HG02970 (cell line): ENCODE measurements around the gene KCNC1.

ENCODE experiments used
- ATAC-seq: cut with Tn5 transposase; IDR thresholded peaks from one replicate; pipeline ENCODE4 v1.9.1; 2021; ENCODE audit warnings: mild to moderate bottlenecking, moderate library complexity, moderate number of reproducible peaks; ENCODE audit not compliant: unreplicated experiment, low FRiP score

Gene KCNC1

DNA sequence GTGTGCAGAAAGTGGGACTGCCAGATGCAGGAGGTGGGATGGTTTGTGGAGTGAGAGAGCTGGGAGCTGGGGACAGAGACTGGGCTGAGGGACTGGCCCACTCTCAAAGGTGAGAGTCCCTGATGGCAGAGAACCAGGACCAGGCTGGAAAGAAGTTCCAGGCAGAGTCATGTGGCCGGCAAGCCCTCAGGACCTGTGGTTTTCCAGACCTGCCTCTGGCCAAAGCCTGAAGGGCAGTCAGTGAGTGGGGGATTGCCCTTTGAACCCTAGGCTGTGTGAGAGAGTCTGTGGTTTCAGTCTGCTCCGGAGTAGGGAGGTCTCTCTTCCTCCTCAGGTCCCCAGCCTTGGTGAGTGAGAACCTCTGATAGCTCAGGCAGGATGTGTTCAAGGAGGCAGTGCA lies 17.0 kb downstream of the KCNC1 start:
- ATAC-seq, result no peak

DNA sequence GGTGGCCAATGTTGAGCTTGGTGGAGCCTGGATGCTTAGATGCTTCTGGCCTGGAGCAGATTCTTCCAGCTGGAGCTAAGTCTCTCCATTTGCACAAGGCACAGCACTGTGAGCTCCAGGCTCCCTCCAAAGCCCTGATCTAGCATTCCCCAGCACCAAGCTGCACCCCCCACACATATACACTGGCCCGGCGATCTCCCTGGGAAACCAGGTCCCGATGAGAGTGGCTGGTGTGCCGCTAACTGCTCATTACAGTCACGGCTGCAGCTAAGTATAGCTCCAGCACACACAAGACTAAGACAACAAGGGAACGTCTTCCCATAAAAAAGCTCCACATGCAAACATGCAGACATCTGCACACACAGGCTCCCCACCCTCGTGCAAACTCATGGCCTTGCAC lies 17.6 kb downstream of the KCNC1 start:
- ATAC-seq, result no peak

DNA sequence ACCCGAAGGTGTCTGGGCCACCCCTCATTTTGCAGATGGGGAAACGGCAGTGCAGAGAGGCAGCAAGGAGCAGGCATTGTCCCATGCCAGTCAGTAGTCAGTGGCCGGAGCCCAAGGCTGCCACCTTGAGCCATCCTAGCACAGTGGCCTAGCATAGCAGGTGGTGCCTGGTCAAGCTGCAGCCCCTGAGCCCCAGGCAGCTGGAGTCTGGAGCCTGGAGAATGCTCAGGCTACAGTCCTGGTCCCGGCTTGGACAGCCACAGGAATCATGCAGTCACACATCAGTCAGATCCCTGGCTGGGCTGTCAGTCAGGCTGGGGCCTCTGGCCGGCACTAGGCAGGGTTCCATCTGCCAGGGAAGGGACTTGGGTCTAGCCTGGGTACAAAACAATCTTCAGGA lies 18.6 kb downstream of the KCNC1 start:
- ATAC-seq, result no peak

DNA sequence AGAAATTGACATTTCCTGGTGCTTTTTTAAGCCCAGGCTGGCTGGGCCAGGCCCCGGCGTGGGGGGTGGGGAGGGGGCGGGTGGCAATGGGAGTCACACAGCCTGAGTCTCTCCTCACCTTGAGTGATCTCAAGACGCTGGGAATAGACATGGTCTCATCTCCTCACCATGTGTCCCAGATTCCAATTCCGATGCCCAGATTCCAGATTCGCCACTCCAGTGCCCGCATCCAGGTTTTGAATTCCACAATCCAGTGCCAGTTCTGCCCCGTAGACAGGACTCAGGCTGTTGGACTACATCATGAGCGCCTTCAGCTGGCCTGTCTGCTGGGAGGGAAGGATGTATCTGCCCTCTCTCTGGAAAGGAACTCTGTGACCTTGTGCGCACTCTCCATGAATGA lies 19.1 kb downstream of the KCNC1 start:
- ATAC-seq, result no peak

DNA sequence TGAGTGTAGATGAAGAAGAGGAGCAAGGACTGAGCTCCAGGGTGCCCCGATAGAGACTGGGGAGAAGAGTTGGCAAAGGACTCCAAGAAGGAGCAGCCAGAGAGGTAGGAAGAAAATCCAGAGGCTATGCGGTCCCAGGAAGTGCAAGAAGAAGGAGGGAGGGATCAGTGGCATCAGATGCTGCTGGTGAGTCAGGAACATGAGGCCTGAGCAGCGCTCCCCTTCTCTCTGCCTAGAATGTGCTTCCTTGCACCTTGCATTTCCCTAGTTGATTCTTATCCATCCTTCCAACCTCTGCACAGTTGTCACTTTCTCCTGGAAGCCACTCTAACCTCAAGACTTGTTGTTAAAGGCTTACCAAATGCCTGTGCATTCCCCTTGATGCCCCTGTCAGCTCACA lies 21.3 kb downstream of the KCNC1 start:
- ATAC-seq, result no peak

DNA sequence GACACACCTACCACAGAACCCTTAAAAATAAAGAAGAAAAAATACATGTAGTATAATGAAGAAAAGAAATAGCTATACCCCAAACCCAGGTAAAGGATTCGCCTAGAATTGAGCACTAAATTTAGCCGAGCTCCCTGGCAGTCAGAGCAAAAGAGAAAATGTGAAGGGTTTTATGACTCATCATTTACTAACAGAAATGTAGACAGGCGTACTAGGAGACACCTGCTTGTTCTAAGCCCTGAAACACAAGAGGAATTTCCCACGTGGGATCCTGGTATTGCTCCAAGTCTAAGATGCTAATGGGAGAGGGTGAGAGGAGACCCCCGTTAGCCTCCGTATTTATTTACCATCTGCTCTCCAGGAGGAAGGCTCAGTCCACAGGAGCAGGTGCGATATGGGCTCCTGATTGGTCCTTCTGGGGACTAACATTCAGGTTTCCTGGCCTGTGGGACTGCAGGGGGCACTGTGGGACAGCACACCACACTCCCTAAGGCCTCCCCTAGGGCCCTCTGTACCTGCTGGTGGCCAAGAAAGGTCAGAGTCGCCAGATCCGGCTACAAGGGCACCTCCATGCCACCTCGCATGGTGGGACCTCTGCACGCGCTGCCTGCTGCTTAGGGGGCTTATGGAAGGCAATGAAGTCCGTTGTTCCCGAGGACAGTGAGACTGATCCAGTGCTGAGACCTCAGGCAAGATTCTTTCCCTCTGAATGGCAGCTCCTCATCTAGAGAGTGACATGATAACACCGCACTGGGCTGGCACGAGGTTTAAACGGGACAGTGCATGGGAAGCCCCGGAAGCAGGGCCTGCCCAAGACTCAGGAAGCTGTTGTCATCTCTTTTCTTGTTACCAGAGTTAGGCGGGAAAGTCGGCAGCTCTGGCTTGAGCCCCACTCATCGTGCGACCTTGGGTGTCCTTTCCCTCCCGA lies 25.8 kb downstream of the KCNC1 start:
- ATAC-seq, result no peak

DNA sequence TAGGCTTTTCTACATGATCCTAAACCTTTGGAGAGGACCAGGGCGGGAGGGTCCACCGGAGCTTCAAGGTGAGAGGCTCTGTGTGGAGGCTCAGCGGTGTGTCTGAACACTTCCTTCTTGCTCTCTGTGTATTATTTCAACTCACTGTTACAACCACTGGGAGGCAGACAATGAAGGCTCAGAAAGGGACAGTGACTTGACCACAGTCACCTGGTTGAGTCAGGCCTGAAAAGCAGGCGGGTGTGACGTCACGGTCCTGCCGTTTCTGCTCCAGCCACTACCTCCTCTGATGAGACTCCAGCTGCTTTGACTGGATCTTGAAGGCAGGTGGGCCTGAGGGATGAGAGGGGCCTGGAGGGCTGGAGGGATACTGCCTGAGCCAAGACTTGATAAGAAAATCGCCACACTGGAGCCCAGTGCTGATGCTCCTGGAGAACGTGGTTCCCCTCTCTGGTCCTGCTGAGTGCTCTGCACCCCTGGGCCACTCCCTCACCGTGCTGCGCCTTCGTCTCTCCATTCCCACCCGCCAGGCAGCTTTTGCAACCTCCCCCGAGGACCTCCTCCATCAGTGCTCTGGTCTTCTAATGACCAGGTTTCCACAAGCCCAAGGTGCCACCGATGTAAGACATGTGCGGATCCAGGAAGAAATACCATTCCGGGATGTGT lies 27.9 kb downstream of the KCNC1 start:
- ATAC-seq, result no peak

DNA sequence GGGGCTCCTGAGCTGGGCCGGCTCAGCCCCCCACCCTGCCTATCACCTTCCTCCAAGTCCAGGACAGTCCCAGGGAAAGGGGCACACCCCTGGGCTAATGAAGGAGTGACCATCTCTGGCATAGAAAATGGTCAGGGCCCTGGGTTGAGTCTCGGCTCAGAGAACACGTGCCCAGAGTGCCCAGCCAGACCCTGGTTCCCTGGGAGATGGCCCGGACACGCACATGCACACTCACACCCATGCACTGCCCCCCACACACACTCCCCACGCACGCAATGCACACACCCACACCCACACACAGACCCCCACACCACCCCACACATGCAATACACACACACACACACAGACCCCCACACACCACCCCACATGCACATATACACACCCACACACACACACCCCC lies 28.7 kb downstream of the KCNC1 start:
- ATAC-seq, result no peak

DNA sequence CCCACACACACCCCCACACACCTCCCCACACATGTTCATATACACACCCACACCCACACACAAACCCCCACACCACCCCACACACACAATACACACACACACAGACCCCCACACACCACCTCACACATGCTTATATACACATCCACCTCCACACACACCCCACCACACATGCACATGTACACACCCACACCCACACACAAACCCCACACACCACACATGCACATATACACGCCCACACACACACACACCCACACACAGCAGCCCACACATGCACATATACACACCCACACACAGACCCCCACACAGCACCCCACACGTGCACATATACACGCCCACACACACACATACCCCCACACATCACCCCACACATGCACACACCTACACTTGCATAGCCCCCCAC lies 29.1 kb downstream of the KCNC1 start:
- ATAC-seq, result no peak

DNA sequence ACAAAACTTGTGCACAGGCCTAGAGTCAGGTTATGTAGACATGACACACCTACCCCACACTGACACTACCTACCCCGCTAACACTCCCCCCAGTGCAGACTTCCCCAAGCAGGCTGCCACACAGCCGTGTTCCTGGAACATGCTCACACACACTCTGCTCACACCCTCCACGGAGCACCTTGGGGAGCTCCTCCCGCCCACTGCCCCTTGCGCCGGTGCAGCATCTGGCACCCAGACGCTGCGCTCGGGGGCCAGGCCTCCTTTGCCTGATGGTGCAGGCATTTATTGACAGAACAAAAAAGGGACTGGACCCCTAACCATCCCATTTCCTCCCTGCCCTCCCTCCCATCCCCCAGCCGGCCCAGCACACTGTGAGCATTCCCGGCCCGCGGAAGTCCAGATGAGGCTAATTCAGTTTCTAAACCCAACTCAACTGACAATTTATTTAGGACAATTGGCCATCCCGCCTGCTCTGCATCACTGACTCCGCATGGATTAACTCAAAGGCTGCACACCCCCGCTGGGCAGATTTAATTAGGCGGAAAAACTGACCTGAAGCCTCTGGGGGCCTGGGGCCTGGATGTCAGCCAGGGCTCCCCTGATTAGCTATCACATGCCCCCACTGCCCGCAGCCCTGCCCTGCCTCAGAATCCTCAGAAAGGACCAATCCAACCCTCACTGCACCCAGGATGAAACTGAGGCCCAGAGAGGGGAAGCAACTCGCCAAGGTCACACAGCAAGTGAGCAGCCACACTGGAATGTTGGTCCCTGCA lies 30.1 kb downstream of the KCNC1 start:
- ATAC-seq, result no peak

DNA sequence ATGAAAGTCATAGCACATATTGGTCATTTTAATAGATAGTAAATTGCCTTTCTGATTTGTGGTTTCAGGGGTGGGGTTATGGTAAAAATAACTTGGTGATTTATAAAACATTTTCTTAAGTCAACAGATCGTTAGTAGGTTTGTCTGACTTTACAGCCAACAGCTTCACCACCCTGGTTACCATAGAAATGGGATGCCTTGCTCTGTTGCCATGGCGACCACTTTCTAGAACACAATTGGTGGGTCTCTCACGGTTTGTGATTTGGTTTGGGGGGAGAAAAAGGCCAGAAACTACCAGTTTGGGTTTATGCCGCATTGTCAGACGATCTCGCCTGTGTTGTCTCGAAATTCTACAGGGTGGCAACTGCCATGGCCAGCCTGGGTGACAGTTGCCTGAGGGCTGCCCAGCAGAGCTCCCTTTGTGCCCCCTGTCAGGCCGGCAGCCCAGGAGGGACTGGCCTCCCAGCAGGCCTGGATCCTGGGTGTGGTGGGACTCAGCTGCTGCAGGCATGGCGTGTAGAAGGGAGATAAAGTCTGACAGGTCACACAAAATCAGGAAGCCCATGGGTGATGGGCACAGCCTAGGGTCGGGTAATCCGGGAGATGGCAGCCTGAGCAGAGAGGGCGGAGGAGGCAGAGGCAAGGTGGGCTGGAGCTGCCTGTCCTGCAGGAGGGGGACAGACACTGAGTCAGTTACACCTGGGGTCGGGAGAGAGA lies 30.9 kb downstream of the KCNC1 start:
- no peak for ATAC-seq

DNA sequence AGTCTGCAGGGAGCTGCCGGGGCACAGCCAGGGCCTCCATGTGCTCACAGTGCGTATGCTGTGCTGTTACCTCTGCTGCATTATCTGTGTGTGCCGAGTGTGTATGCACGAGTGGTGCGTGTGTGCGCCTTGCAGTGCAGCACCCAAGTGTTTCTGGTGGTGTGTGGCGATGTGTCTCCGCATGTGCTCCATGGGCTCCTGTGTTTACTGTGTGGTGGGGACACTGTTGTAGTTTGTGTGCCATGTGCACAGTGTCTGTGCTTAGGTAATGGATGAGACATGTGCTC lies 31.4 kb downstream of the KCNC1 start:
- no peak for ATAC-seq

DNA sequence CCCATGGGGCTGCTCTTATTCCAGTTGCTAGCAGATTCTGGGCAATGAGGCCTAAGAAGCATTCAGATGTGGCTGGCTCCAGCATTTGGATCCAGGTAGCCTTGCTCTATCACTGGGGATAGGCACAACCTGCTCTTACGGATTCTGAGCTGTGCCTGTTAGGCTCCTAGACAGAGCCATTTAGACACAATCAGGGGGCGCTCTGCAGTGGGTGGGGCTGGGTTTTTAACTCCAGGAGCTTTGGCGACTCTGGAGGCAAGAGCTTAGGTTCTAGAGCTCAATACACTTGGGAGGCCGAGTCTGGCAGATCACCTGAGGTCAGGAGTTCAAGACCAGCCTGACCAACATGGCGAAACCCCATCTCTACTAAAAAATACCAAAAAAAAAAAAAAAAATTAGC lies 32.0 kb downstream of the KCNC1 start:
- ATAC-seq, result no peak

DNA sequence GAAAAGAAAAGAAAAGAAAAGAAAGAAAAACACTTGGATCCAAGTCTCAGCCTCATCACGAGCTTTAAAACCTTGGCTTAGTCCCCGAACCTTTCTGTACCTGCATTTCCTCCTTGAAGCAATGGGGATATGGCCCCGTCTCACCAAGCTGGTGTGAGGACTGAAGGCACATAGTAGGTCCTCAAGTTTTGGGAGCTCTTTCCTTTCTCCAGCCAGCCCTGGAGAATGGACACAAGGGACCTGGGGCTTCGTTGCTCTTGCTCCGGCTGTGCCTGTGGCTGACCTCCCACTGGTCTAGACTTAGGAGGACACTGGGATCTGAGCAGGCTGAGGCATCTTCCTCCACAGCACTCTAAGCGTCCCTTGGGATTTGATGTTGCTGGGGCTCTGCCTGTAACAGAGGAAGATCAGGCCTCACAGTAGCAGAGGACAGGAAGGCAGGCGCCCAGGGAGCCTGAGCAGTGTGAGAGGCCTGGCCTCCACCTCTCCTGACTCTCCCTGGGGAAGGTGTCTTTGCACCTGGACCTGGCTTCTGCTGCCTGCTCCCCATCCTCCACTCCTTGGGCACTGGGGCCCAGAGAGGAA lies 32.8 kb downstream of the KCNC1 start:
- no peak for ATAC-seq

DNA sequence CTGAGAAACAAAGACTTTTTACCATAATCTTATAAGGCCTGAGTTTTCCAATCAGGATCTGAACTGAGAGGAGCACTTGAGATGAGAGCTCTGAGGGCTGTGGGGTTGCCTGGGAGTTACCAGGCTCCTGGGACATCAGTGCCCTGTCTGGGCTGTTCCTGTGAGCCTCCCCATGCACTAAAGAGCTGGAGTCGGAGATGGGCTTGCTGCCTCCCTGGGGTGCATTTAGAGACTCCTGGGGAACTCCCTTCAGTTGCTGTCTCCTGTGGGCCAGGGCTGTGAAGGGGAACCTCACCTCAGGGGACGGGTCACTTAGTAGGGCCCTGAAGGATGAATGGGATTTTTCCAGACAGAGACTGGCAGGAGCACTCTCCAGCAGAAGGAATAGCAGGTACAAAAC lies 33.3 kb downstream of the KCNC1 start:
- ATAC-seq, result no peak

DNA sequence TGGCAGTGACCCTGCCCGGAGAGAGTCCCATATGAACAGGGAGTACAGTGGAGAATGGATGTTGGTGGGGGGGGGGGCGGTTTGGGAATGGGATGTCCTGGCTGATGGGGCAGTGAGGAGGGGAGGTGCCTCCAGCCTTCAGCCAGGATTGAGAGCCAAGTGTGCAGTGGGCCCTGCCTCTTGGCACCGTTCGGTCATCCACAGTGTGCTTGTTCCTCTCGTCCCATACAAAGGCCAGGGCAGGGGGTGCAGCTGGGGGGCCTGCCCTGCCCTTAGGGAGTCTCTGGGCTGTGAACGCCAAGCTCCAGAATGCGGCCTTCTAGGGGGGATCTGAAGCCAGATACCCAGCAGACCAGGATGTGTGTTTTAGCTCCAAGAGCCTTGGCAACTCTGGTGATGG lies 34.0 kb downstream of the KCNC1 start:
- ATAC-seq, result no peak

DNA sequence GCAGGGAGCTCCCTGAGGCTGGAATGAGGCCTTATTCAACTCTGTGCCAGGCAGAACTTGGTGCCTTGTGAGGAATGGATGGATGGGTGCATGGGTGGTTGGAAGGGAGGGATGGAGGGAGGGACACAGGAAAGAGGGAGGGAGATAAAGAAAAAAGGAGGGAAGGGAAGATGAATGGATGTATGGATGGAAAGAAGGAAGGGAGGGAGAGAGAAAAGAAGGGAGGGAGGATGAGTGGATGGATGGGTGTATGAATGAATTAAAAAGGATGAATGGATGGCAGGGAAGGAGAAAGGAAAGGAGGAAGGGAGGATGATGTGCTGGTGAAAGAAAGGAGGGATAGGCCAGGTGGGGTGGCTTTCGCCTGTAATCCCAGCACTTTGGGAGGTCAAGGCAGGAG lies 34.6 kb downstream of the KCNC1 start:
- no peak for ATAC-seq

DNA sequence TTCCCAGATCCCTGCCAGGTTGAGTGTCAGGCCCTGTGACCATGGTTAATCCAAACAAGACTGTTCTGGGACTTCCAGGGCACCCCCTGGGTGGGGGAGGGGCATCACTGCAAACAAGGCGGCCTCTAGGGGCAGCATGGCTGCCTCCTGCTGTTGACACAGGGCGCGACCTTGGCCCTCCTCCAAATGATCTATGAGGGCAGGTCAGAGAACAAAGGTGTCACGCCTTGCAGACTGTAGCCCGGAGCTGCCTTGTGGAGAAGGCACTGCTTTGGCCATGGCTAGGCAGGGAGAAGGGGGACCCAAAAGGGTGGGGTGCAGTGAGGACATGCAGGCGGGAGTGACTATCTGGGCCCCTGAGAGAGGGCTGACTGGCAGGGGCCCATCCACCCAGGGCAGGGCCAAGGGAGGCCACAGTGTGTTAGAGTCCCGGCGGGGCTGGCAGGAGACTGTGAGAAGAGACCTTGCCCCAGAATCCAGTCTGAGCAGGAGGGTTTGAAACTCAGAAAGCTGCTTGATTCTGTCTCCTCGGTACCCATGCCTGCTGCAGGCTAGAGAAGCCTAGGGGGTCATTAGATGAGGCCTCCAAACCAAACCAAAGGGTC lies 35.6 kb downstream of the KCNC1 start:
- ATAC-seq, result no peak

DNA sequence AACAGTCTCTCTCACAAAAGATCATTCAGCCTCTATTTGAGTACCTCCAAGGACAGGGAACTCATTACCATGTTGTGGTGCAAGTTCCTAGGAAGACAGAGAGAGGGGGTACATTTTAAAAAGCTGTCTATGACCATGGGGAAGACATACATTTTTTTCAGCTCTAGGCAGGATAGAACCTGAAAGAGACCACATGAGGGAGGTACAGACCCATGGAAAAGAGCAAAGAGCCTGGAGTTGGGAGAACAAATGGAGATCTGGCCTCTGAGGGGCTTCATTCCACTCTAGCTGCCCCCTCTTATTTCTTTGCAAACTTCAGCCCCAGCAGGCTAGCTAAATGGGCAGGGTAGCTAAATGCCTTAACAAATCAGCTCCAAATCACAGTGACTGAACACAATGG lies 36.3 kb downstream of the KCNC1 start:
- no peak for ATAC-seq

DNA sequence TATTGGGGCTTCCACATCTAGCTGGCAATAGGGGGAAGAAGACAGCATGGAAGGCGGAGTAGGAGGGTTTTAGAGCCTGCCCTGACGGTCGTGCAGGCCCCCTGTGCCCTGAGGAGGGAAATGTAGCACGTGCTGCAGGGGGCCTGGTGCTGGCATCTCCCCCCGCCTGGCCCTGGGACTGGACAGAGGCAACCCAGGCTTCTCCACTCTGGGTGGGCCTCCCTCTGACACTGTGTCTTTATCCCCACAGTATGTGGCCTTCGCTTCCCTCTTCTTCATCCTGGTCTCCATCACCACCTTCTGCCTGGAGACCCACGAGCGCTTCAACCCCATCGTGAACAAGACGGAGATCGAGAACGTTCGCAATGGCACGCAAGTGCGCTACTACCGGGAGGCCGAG lies 36.8 kb downstream of the KCNC1 start:
- no peak for ATAC-seq
